Measurements from ENCODE around the gene CUX1.

CUX1 gene

GRCh38 chr7:102189756-102190155 lies 372.3 kb downstream of the CUX1 start:
- FAIRE-seq = no peak
- DNase-seq (ENCODE audit: insufficient read length, low spot score) = no peak
- no peak for TF ChIP-seq TAF1 (IDR thresholded peaks at IDR 0.05; ENCODE audit: low read depth, low read length)

GRCh38 chr7:102190776-102191350 lies 373.4 kb downstream of the CUX1 start:
- DNase-seq (ENCODE audit: insufficient read length, low spot score) (no peak), FAIRE-seq (no peak)
- no peak for TF ChIP-seq PAX5 (IDR thresholded peaks at IDR 0.05; ENCODE audit: insufficient read depth, low read length, severe bottlenecking)
- TF ChIP-seq POLR2A (IDR thresholded peaks at IDR 0.05; ENCODE audit: low read depth, low read length) = no peak
- no peak for TF ChIP-seq SPI1 (IDR thresholded peaks at IDR 0.05; ENCODE audit: low read depth, low read length)
- TF ChIP-seq POU2F2 (IDR thresholded peaks at IDR 0.05; ENCODE audit: low read depth, low read length) = no peak
- no peak for TF ChIP-seq TAF1 (IDR thresholded peaks at IDR 0.05; ENCODE audit: low read depth, low read length)
- no peak for TF ChIP-seq POLR2AphosphoS5 (IDR thresholded peaks at IDR 0.05; ENCODE audit: low read depth, low read length)

GRCh38 chr7:102191556-102192379 lies 374.3 kb downstream of the CUX1 start:
- TF ChIP-seq POLR2AphosphoS5 (IDR thresholded peaks at IDR 0.05; ENCODE audit: low read depth, low read length) (no peak), POU2F2 (IDR thresholded peaks at IDR 0.05; ENCODE audit: low read depth, low read length) (no peak), POLR2A (IDR thresholded peaks at IDR 0.05; ENCODE audit: low read depth, low read length) (no peak), SPI1 (IDR thresholded peaks at IDR 0.05; ENCODE audit: low read depth, low read length) (no peak), TAF1 (IDR thresholded peaks at IDR 0.05; ENCODE audit: low read depth, low read length) (no peak), PAX5 (IDR thresholded peaks at IDR 0.05; ENCODE audit: insufficient read depth, low read length, severe bottlenecking) (no peak)
- DNase-seq (ENCODE audit: insufficient read length, low spot score) (no peak), FAIRE-seq (no peak)

- no peak for FAIRE-seq
- DNase-seq (ENCODE audit: insufficient read length, low spot score) = no peak
- TF ChIP-seq TAF1 (IDR thresholded peaks at IDR 0.05; ENCODE audit: low read depth, low read length) (no peak), POLR2A (IDR thresholded peaks at IDR 0.05; ENCODE audit: low read depth, low read length) (no peak), PAX5 (IDR thresholded peaks at IDR 0.05; ENCODE audit: insufficient read depth, low read length, severe bottlenecking) (no peak)
Observed at GRCh38 chr7:102192790-102193189, 375.4 kb downstream of the CUX1 start.

- no peak for FAIRE-seq
- TF ChIP-seq POU2F2 (IDR thresholded peaks at IDR 0.05; ENCODE audit: low read depth, low read length) = no peak
- no peak for TF ChIP-seq SPI1 (IDR thresholded peaks at IDR 0.05; ENCODE audit: low read depth, low read length)
- TF ChIP-seq POLR2A (IDR thresholded peaks at IDR 0.05; ENCODE audit: low read depth, low read length) = no peak
- TF ChIP-seq PAX5 (IDR thresholded peaks at IDR 0.05; ENCODE audit: insufficient read depth, low read length, severe bottlenecking) = no peak
- no peak for TF ChIP-seq TAF1 (IDR thresholded peaks at IDR 0.05; ENCODE audit: low read depth, low read length)
- no peak for TF ChIP-seq POLR2AphosphoS5 (IDR thresholded peaks at IDR 0.05; ENCODE audit: low read depth, low read length)
- no peak for DNase-seq (ENCODE audit: insufficient read length, low spot score)
Observed at GRCh38 chr7:102193806-102194205, 376.4 kb downstream of the CUX1 start.

GRCh38 chr7:102195361-102195760 lies 377.9 kb downstream of the CUX1 start:
- TF ChIP-seq PAX5 (IDR thresholded peaks at IDR 0.05; ENCODE audit: insufficient read depth, low read length, severe bottlenecking) (no peak), POLR2AphosphoS5 (IDR thresholded peaks at IDR 0.05; ENCODE audit: low read depth, low read length) (no peak), POLR2A (IDR thresholded peaks at IDR 0.05; ENCODE audit: low read depth, low read length) (no peak), TAF1 (IDR thresholded peaks at IDR 0.05; ENCODE audit: low read depth, low read length) (no peak), SPI1 (IDR thresholded peaks at IDR 0.05; ENCODE audit: low read depth, low read length) (no peak), POU2F2 (IDR thresholded peaks at IDR 0.05; ENCODE audit: low read depth, low read length) (no peak)
- no peak for DNase-seq (ENCODE audit: insufficient read length, low spot score)
- FAIRE-seq = no peak

- no peak for DNase-seq (ENCODE audit: insufficient read length, low spot score)
- no peak for FAIRE-seq
- TF ChIP-seq TAF1 (IDR thresholded peaks at IDR 0.05; ENCODE audit: low read depth, low read length) = no peak
- TF ChIP-seq PAX5 (IDR thresholded peaks at IDR 0.05; ENCODE audit: insufficient read depth, low read length, severe bottlenecking) = no peak
- TF ChIP-seq POLR2AphosphoS5 (IDR thresholded peaks at IDR 0.05; ENCODE audit: low read depth, low read length) = no peak
- no peak for TF ChIP-seq POLR2A (IDR thresholded peaks at IDR 0.05; ENCODE audit: low read depth, low read length)
- TF ChIP-seq POU2F2 (IDR thresholded peaks at IDR 0.05; ENCODE audit: low read depth, low read length) = no peak
- TF ChIP-seq SPI1 (IDR thresholded peaks at IDR 0.05; ENCODE audit: low read depth, low read length) = no peak
Observed at GRCh38 chr7:102196028-102196427, 378.6 kb downstream of the CUX1 start.

- DNase-seq (ENCODE audit: insufficient read length, low spot score) (no peak), FAIRE-seq (no peak)
- no peak for TF ChIP-seq TAF1 (IDR thresholded peaks at IDR 0.05; ENCODE audit: low read depth, low read length)
- no peak for TF ChIP-seq POLR2AphosphoS5 (IDR thresholded peaks at IDR 0.05; ENCODE audit: low read depth, low read length)
- TF ChIP-seq PAX5 (IDR thresholded peaks at IDR 0.05; ENCODE audit: insufficient read depth, low read length, severe bottlenecking) = no peak
- TF ChIP-seq SPI1 (IDR thresholded peaks at IDR 0.05; ENCODE audit: low read depth, low read length) = no peak
Observed at GRCh38 chr7:102197161-102197560, 379.7 kb downstream of the CUX1 start.

- DNase-seq (ENCODE audit: insufficient read length, low spot score) = no peak
Observed at GRCh38 chr7:102197599-102197998, 380.2 kb downstream of the CUX1 start.

More at GRCh38 chr7:102197599-102197998, 380.2 kb downstream of the CUX1 start:
- TF ChIP-seq PAX5 (IDR thresholded peaks at IDR 0.05; ENCODE audit: insufficient read depth, low read length, severe bottlenecking) = no peak
- no peak for TF ChIP-seq POLR2A (IDR thresholded peaks at IDR 0.05; ENCODE audit: low read depth, low read length)
- TF ChIP-seq POU2F2 (IDR thresholded peaks at IDR 0.05; ENCODE audit: low read depth, low read length) = no peak
- TF ChIP-seq SPI1 (IDR thresholded peaks at IDR 0.05; ENCODE audit: low read depth, low read length) = no peak
- no peak for TF ChIP-seq TAF1 (IDR thresholded peaks at IDR 0.05; ENCODE audit: low read depth, low read length)
- no peak for TF ChIP-seq POLR2AphosphoS5 (IDR thresholded peaks at IDR 0.05; ENCODE audit: low read depth, low read length)
- FAIRE-seq = no peak

Data from GM12891 (cell line).